Nephron progenitor cell (in vitro differentiated cells): ENCODE results near the gene ATP8B1.

Source experiments
- DNase-seq: peaks from one replicate; pipeline ENCODE4 v3.0.0; 2021
- H3K27ac Mint-ChIP-seq: 2 replicates; pipeline ENCODE4 v1.8.0; 2021; ENCODE audit warnings: mild to moderate bottlenecking, moderate library complexity, mixed read lengths
- H3K27me3 Mint-ChIP-seq: 2 replicates; pipeline ENCODE4 v1.8.0; 2021; ENCODE audit warnings: mild to moderate bottlenecking, low read depth, mixed read lengths; ENCODE audit not compliant: poor library complexity
- H3K36me3 Mint-ChIP-seq: 2 replicates; pipeline ENCODE4 v1.8.0; 2021; ENCODE audit warnings: low read depth, mixed read lengths
- H3K4me1 Mint-ChIP-seq: 2 replicates; pipeline ENCODE4 v1.8.0; 2021; ENCODE audit warnings: mixed read lengths
- H3K4me3 Mint-ChIP-seq: 2 replicates; pipeline ENCODE4 v1.8.0; 2021; ENCODE audit warnings: mild to moderate bottlenecking, moderate library complexity, mixed read lengths
- H3K9me3 Mint-ChIP-seq: 2 replicates; pipeline ENCODE4 v1.8.0; 2021; ENCODE audit warnings: mild to moderate bottlenecking, moderate library complexity, mixed read lengths
- CTCF ChIP-seq: fragments of 200-600 bp; sonication (generic); IDR thresholded peaks from 2 replicates; pipeline ENCODE4 v1.5.0; 2021; ENCODE audit warnings: antibody characterized with exemption

The ATP8B1 gene

GRCh38 chr18:57754577-57755338, 48.4 kb downstream of the ATP8B1 start:
- no peak overlapping the region for H3K4me3 Mint-ChIP-seq
- DNase-seq = no peak
- no peak overlapping the region for H3K27ac Mint-ChIP-seq
- no peaks in the 10 kb centered on the region for H3K4me1 Mint-ChIP-seq
- peaks cover 4% of the 10 kb centered on the region for H3K27me3 Mint-ChIP-seq
- peaks cover under 1% of the 10 kb centered on the region for H3K36me3 Mint-ChIP-seq
- peaks cover 18% of the 10 kb centered on the region for H3K9me3 Mint-ChIP-seq
- no peak for TF ChIP-seq CTCF

GRCh38 chr18:57753063-57753462, 50.1 kb downstream of the ATP8B1 start:
- Mint-ChIP-seq H3K9me3 (peaks cover 11% of the 10 kb centered on the region), H3K27me3 (peaks cover 4% of the 10 kb centered on the region), H3K36me3 (no peaks in the 10 kb centered on the region), H3K4me3 (no peak overlapping the region), H3K4me1 (peaks cover 8% of the 10 kb centered on the region), H3K27ac (no peak overlapping the region)
- DNase-seq = no peak
- no peak for TF ChIP-seq CTCF

- no peak overlapping the region for H3K27ac Mint-ChIP-seq
- peaks cover 8% of the 10 kb centered on the region for H3K4me1 Mint-ChIP-seq
These were observed 53.5 kb downstream of the ATP8B1 start for GRCh38 chr18:57749604-57749970.

GRCh38 chr18:57748770-57749603, 54.1 kb downstream of the ATP8B1 start:
- Mint-ChIP-seq H3K4me1 (peaks cover 8% of the 10 kb centered on the region), H3K4me3 (no peak overlapping the region), H3K36me3 (no peaks in the 10 kb centered on the region), H3K27me3 (peaks cover 4% of the 10 kb centered on the region), H3K27ac (no peak overlapping the region), H3K9me3 (no peaks in the 10 kb centered on the region)
- no peak for TF ChIP-seq CTCF
- no peak for DNase-seq

More at GRCh38 chr18:57749604-57749970, 53.5 kb downstream of the ATP8B1 start:
- TF ChIP-seq CTCF = no peak
- no peak for DNase-seq
- Mint-ChIP-seq H3K9me3 (no peaks in the 10 kb centered on the region), H3K4me3 (no peak overlapping the region), H3K36me3 (no peaks in the 10 kb centered on the region), H3K27me3 (peaks cover 4% of the 10 kb centered on the region)

GRCh38 chr18:57747809-57748680, 55.1 kb downstream of the ATP8B1 start:
- Mint-ChIP-seq H3K27ac (no peak overlapping the region), H3K27me3 (peaks cover 4% of the 10 kb centered on the region), H3K4me1 (peaks cover 17% of the 10 kb centered on the region), H3K4me3 (no peak overlapping the region), H3K36me3 (no peaks in the 10 kb centered on the region), H3K9me3 (no peaks in the 10 kb centered on the region)
- TF ChIP-seq CTCF = no peak
- no peak for DNase-seq
